Activated CD4-positive, alpha-beta T cell treated with anti-CD3 and anti-CD28 coated beads, Interleukin-2, amount 50 U/mL, for 4 hours (primary cell): ENCODE measurements around the gene ADGRA3.

Experiments
- DNase-seq, 2 experiments: peaks; one replicate each; pipeline ENCODE4 v3.0.0-alpha.2; 2020

ADGRA3 gene

GRCh38 chr4:22356987-22357596 lies 158.8 kb downstream of the ADGRA3 start:
- DNase-seq = no peak

GRCh38 chr4:22348410-22348809 lies 167.5 kb downstream of the ADGRA3 start:
- DNase-seq = no peak

- DNase-seq = no peak
These were observed 170.2 kb downstream of the ADGRA3 start for GRCh38 chr4:22345678-22346077.

GRCh38 chr4:22345055-22345454 lies 170.8 kb downstream of the ADGRA3 start:
- no peak for DNase-seq

GRCh38 chr4:22343606-22344005 lies 172.3 kb downstream of the ADGRA3 start:
- no peak for DNase-seq

GRCh38 chr4:22339491-22339890 lies 176.4 kb downstream of the ADGRA3 start:
- DNase-seq = no peak

- no peak for DNase-seq
These were observed 177.1 kb downstream of the ADGRA3 start for GRCh38 chr4:22338796-22339195.
